Measurements from ENCODE around the gene CFAP61. TPM values are rescaled to one million over a fixed set of nuclear protein-coding genes. Genes with fewer than 3 reads are reported as not detected.

The CFAP61 gene
- total and polyA plus RNA-seq, 7 experiments from 2014 or later, result not detected

DNA sequence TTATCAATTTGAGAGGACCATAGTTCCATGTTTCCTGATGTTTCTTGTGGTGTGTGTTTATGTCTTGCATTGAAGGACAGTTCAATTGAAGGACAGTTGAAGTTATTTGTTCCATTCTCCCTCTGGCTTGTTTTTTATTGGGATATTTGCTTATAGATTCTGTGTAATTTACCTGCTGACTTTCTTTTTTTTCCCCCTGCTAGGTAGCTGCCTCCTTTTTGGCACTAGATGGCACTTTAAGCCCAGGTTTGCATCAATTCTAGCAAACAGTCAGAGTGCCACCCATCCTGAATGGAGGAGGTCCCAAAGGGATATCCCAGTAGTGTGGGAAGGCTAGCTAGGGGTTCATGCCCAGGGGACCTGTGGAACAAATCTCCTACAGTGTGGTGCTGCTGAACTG, 78.1 kb downstream of the CFAP61 start:
- H3K27me3 Mint-ChIP-seq, result peaks cover 5 to 35% (median 32%) of the 10 kb centered on the region in 5 donors
- Histone ChIP-seq H3K36me3 (ENCODE audit: control insufficient read depth in 2 of 3, insufficient read depth in 3 of 3, low read length in 3 of 3) (no peaks in the 10 kb centered on the region), H3K4me3 (ENCODE audit: low read length) (no peak overlapping the region), H3K27me3 (ENCODE audit: control insufficient read depth in 2 of 2, insufficient read depth in 2 of 2, low read length in 2 of 2) (peaks cover 0 to 3% of the 10 kb centered on the region in 2 donors), H3K4me1 (ENCODE audit: control insufficient read depth in 2 of 2, insufficient read depth in 2 of 2, low read length in 2 of 2) (no peaks in the 10 kb centered on the region), H3K27ac (ENCODE audit: low read depth, low read length) (no peak overlapping the region), H3K9me3 (ENCODE audit: control insufficient read depth in 2 of 3, low read length in 3 of 3) (peaks cover 0 to 4% (median 0%) of the 10 kb centered on the region in 3 experiments)
- peaks cover 0 to 4% (median 0%) of the 10 kb centered on the region in 7 donors for H3K4me1 Mint-ChIP-seq
- peaks cover 0 to 37% (median 12%) of the 10 kb centered on the region in 11 donors for H3K9me3 Mint-ChIP-seq
- peak overlapping the region in 1 of 9 donors; percentile 38 for H3K27ac Mint-ChIP-seq
- intact Hi-C loops (cut with micrococcal nuclease), result no loop called here
- CTCF ChIA-PET, result no interaction called here
- peaks cover 0 to 8% (median 0%) of the 10 kb centered on the region in 5 donors for H3K36me3 Mint-ChIP-seq
- POLR2A ChIA-PET, result no interaction called here
- no peak for DNase-seq
- ATAC-seq, result no peak
- no peak overlapping the region for H3K4me3 Mint-ChIP-seq

DNA sequence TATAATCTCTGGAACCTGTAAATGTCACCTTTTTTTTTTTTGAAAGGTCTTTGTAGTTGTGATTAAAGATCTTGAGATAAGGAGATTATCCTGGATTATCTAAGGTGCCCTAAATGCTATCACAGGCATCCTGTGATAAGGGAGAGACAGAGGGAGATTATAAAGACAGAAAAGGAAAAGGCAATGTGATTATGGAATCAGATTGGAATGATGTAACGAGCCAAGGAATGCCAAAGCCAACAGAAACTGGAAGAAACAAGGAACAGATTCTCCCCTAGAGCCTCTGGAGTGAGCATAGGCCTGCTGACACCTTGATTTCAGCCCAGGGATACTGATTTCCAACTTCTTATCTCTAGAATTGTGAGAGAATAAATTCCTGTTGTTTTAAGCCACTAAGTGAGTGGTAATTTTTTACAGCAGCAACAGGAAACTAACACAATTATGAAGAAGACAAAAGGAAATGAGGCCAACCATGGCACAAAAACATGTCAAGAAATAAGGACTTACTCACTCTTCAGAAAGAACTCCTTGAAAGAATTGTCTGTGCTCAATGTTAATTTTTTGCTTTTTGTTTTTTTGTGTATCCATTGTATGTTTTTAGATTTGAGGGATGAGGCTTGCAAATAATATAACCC, 82.7 kb downstream of the CFAP61 start:
- ATAC-seq, result no peak
- peaks cover 0 to 26% (median 13%) of the 10 kb centered on the region in 11 donors for H3K9me3 Mint-ChIP-seq
- Histone ChIP-seq H3K4me3 (ENCODE audit: low read length) (no peak overlapping the region), H3K36me3 (ENCODE audit: control insufficient read depth in 2 of 3, insufficient read depth in 3 of 3, low read length in 3 of 3) (no peaks in the 10 kb centered on the region), H3K27ac (ENCODE audit: low read depth, low read length) (no peak overlapping the region), H3K27me3 (ENCODE audit: control insufficient read depth in 2 of 2, insufficient read depth in 2 of 2, low read length in 2 of 2) (peaks cover 0 to 3% of the 10 kb centered on the region in 2 donors), H3K9me3 (ENCODE audit: control insufficient read depth in 2 of 3, low read length in 3 of 3) (peaks cover 0 to 10% (median 0%) of the 10 kb centered on the region in 3 experiments), H3K4me1 (ENCODE audit: control insufficient read depth in 2 of 2, insufficient read depth in 2 of 2, low read length in 2 of 2) (no peaks in the 10 kb centered on the region)
- ChIA-PET CTCF (no interaction called here), POLR2A (no interaction called here)
- no peak for DNase-seq
- intact Hi-C loops (cut with micrococcal nuclease), result no loop called here
- no peak overlapping the region for H3K4me3 Mint-ChIP-seq
- H3K4me1 Mint-ChIP-seq, result peaks cover 0 to 5% (median 0%) of the 10 kb centered on the region in 7 donors
- no peak overlapping the region for H3K27ac Mint-ChIP-seq
- H3K36me3 Mint-ChIP-seq, result peaks cover 0 to 3% (median 0%) of the 10 kb centered on the region in 5 donors
- H3K27me3 Mint-ChIP-seq, result peaks cover 0 to 19% (median 14%) of the 10 kb centered on the region in 5 donors

DNA sequence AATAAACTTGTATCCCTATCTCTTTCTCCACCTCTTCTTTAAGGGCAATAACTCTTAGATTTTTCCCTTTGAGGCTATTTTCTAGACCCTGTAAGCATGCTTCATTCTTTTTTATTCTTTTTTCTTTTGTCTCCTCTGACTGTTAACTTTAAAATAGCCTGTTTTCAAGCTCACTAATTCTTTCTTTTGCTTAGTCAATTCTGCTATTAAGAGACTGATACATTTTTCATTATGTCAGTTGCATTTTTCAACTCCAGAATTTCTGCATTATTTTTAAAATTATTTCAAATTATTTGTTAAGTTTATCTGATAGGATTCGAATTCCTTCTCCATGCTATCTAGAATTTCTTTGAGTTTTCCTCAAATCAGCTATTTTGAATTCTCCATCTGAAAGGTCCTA, 84.0 kb downstream of the CFAP61 start:
- Histone ChIP-seq H3K27ac (ENCODE audit: low read depth, low read length) (no peak overlapping the region), H3K4me1 (ENCODE audit: control insufficient read depth in 2 of 2, insufficient read depth in 2 of 2, low read length in 2 of 2) (no peaks in the 10 kb centered on the region), H3K36me3 (ENCODE audit: control insufficient read depth in 2 of 3, insufficient read depth in 3 of 3, low read length in 3 of 3) (no peaks in the 10 kb centered on the region), H3K4me3 (ENCODE audit: low read length) (no peak overlapping the region), H3K9me3 (ENCODE audit: control insufficient read depth in 2 of 3, low read length in 3 of 3) (peaks cover 0 to 6% (median 0%) of the 10 kb centered on the region in 3 experiments), H3K27me3 (ENCODE audit: control insufficient read depth in 2 of 2, insufficient read depth in 2 of 2, low read length in 2 of 2) (no peaks in the 10 kb centered on the region)
- peaks cover 0 to 16% (median 14%) of the 10 kb centered on the region in 5 donors for H3K27me3 Mint-ChIP-seq
- ATAC-seq (no peak), DNase-seq (no peak)
- ChIA-PET CTCF (no interaction called here), POLR2A (no interaction called here)
- H3K27ac Mint-ChIP-seq, result no peak overlapping the region
- H3K36me3 Mint-ChIP-seq, result no peaks in the 10 kb centered on the region
- peaks cover 0 to 16% (median 10%) of the 10 kb centered on the region in 11 donors for H3K9me3 Mint-ChIP-seq
- H3K4me3 Mint-ChIP-seq, result no peak overlapping the region
- intact Hi-C loops (cut with micrococcal nuclease), result no loop called here
- peaks cover 0 to 5% (median 0%) of the 10 kb centered on the region in 7 donors for H3K4me1 Mint-ChIP-seq

DNA sequence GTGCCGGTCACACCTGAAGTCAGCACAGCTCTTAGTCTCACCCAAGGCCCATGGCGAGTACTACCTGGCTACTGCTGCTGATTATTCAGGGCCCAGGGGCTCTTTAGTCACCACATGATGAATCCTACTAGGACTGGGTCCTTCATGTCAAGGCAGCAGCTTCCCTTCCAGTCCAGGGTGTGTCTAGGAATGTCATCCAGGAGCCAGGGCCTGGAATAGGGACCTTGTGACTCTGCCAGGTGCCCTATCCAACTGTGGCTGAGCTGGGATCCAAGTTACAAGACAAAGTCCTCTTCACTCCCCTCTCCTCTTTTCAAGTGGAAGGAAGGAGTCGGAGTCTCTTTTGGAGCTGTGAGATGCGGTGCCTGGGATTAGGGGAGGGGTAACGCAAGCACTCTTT, 85.5 kb downstream of the CFAP61 start:
- Histone ChIP-seq H3K4me1 (ENCODE audit: control insufficient read depth in 2 of 2, insufficient read depth in 2 of 2, low read length in 2 of 2) (no peaks in the 10 kb centered on the region), H3K36me3 (ENCODE audit: control insufficient read depth in 2 of 3, insufficient read depth in 3 of 3, low read length in 3 of 3) (no peaks in the 10 kb centered on the region), H3K27me3 (ENCODE audit: control insufficient read depth in 2 of 2, insufficient read depth in 2 of 2, low read length in 2 of 2) (no peaks in the 10 kb centered on the region), H3K9me3 (ENCODE audit: control insufficient read depth in 2 of 3, low read length in 3 of 3) (peaks cover 0 to 6% (median 0%) of the 10 kb centered on the region in 3 experiments), H3K4me3 (ENCODE audit: low read length) (no peak overlapping the region), H3K27ac (ENCODE audit: low read depth, low read length) (no peak overlapping the region)
- DNase-seq (no peak), ATAC-seq (no peak)
- ChIA-PET CTCF (interaction anchor here (1.0 kb wide), 1 partner anchor 18 kb away, joined by 3 read pairs; no protein-coding TSS in a partner anchor), POLR2A (no interaction called here)
- peaks cover 0 to 5% (median 0%) of the 10 kb centered on the region in 7 donors for H3K4me1 Mint-ChIP-seq
- peaks cover 0 to 15% (median 8%) of the 10 kb centered on the region in 11 donors for H3K9me3 Mint-ChIP-seq
- H3K4me3 Mint-ChIP-seq, result no peak overlapping the region
- intact Hi-C loops (cut with micrococcal nuclease), result no loop called here
- peaks cover 0 to 17% (median 5%) of the 10 kb centered on the region in 5 donors for H3K27me3 Mint-ChIP-seq
- H3K36me3 Mint-ChIP-seq, result no peaks in the 10 kb centered on the region
- H3K27ac Mint-ChIP-seq, result no peak overlapping the region

DNA sequence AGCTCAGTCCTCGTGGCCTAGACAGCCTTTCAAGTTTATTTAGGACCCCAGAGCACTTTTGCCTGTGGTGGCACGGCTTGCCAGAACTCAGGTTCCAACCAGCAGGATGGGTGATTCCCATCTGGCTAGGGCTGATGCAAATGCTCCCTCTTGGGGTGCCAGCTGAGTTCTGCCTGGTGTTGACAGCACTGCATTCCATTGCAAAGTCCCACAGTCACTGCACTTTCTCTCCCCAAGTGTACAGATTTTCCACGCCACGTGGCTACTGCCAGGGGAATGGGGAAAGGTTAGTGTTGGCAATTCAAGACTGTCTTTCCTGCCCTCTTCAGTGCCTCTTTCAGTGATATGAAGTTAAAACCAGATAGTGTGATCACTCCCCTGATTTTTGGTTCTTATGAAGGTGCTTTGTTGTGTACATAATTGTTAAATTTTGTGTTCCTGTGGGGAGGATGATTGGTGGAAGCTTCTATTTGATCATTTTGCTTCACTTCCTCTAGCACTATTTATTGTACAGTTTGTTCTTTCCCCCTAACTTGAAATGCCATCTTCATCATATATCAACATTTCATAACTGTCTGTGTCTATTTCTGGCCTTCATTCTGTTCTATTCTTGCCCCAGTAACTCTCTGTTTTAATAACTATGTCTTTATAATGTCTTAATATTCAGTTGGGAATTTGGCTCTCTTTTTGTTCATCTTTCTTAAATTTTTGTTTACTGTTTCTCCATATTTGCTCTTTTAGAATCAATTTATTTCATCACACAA, 86.2 kb downstream of the CFAP61 start:
- H3K36me3 ChIP-seq (ENCODE audit: control insufficient read depth in 2 of 3, insufficient read depth in 3 of 3, low read length in 3 of 3), result no peaks in the 10 kb centered on the region
- no peak overlapping the region for H3K4me3 ChIP-seq (ENCODE audit: low read length)
- Mint-ChIP-seq H3K27ac (no peak overlapping the region), H3K4me3 (peak overlapping the region in 1 of 10 donors; percentile 44), H3K36me3 (no peaks in the 10 kb centered on the region), H3K4me1 (peaks cover 0 to 5% (median 0%) of the 10 kb centered on the region in 7 donors), H3K27me3 (peaks cover 0 to 14% (median 0%) of the 10 kb centered on the region in 5 donors), H3K9me3 (peaks cover 0 to 15% (median 6%) of the 10 kb centered on the region in 11 donors)
- no peaks in the 10 kb centered on the region for H3K4me1 ChIP-seq (ENCODE audit: control insufficient read depth in 2 of 2, insufficient read depth in 2 of 2, low read length in 2 of 2)
- ChIA-PET CTCF (interaction anchor here (1.0 kb wide), 1 partner anchor 19 kb away, joined by 3 read pairs; no protein-coding TSS in a partner anchor), POLR2A (no interaction called here)
- ATAC-seq (no peak), DNase-seq (no peak)
- H3K27ac ChIP-seq (ENCODE audit: low read depth, low read length), result no peak overlapping the region
- peaks cover 0 to 6% (median 0%) of the 10 kb centered on the region in 3 experiments for H3K9me3 ChIP-seq (ENCODE audit: control insufficient read depth in 2 of 3, low read length in 3 of 3)
- no peaks in the 10 kb centered on the region for H3K27me3 ChIP-seq (ENCODE audit: control insufficient read depth in 2 of 2, insufficient read depth in 2 of 2, low read length in 2 of 2)
- intact Hi-C loops (cut with micrococcal nuclease), result no loop called here

DNA sequence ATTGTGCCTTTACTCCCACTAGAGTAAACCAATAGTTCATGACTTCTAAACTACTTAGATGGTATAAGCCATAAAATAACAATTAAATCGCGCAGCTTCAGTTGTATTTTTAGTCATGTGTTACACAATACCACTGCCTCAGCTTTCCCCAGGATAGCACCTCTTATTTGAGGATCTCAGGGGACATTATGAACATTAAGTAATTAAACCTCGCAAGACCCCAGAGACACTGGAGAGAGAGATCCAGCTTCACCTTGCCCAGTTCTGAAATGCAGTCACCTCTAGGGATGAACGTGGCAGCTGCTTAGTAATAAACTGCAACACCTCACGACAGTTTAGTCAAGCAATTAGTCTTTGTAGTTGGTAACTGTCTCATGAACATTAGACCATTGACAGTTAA, 87.1 kb downstream of the CFAP61 start:
- Mint-ChIP-seq H3K27me3 (peaks cover 0 to 18% (median 0%) of the 10 kb centered on the region in 5 donors), H3K27ac (no peak overlapping the region), H3K4me1 (peaks cover 0 to 5% (median 0%) of the 10 kb centered on the region in 7 donors), H3K36me3 (no peaks in the 10 kb centered on the region), H3K9me3 (peaks cover 0 to 15% (median 8%) of the 10 kb centered on the region in 11 donors), H3K4me3 (no peak overlapping the region)
- peaks cover 0 to 6% (median 0%) of the 10 kb centered on the region in 3 experiments for H3K9me3 ChIP-seq (ENCODE audit: control insufficient read depth in 2 of 3, low read length in 3 of 3)
- H3K27ac ChIP-seq (ENCODE audit: low read depth, low read length), result no peak overlapping the region
- ChIA-PET POLR2A (no interaction called here), CTCF (no interaction called here)
- no peaks in the 10 kb centered on the region for H3K36me3 ChIP-seq (ENCODE audit: control insufficient read depth in 2 of 3, insufficient read depth in 3 of 3, low read length in 3 of 3)
- no peak overlapping the region for H3K4me3 ChIP-seq (ENCODE audit: low read length)
- no peak for ATAC-seq
- H3K4me1 ChIP-seq (ENCODE audit: control insufficient read depth in 2 of 2, insufficient read depth in 2 of 2, low read length in 2 of 2), result no peaks in the 10 kb centered on the region
- intact Hi-C loops (cut with micrococcal nuclease), result no loop called here
- no peaks in the 10 kb centered on the region for H3K27me3 ChIP-seq (ENCODE audit: control insufficient read depth in 2 of 2, insufficient read depth in 2 of 2, low read length in 2 of 2)
- DNase-seq, result no peak

All from naive thymus-derived CD4-positive, alpha-beta T cell (primary cell).